ENCODE data around the gene SOWAHB.
"Not testable (repeated sequence)": the region's sequence is repeated elsewhere in the genome, so short reads cannot be mapped to it uniquely, and the experiment has no call there.

The SOWAHB gene

DNA sequence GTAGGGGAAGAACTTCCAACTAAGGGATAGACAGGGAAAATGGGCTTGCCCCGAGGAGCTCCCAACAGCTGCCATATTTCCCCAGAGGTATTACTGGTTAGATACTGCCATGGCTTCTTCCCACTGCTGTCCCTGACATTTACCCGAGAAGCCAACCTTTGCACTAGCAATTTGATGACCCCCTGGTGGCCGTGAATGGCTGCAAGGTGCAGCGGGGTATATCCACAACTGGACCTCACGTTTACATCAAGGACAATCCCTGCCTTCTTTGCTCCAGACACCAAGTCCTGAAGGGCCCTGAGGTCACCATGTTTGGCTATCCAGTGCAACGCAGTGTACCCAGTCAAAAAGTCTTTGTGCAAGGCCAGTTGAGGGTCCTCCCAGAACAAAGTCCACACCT lies 2.3 kb downstream of the SOWAHB start:
- no peak for DNase-seq

DNA sequence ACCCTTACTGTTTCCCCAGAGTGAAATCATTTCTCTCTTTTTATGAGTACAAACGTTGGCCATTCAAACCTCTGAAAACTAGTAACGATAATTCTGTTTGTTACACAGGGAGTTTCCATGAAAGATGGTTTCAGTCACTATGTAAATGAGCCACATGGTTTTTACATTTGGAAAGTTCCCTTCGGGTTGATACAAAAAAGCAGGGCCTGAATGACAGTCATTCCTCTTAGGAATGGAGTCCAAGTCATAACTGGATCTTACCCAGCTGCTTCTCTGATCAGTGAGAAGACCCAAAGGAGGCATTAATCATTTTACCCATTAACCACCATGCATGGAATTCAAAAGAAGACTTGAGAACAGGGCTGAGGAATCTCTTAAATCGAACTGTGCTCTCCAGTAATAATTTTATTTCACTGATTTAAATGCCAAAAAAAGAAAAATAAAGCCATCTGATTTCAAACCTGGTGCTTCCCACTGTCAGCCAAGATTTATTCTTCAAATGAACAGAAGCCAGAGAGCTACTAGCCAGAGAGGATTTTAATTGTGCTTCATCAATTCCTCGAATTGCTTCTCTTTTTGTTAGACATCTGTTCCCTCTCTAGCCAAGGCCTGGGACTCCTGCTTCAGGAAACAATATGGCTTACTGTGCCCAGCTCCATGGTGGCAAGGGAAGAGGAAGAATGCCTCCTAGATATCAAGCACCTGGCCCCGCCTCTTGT lies 3.2 kb downstream of the SOWAHB start:
- DNase-seq = no peak

DNA sequence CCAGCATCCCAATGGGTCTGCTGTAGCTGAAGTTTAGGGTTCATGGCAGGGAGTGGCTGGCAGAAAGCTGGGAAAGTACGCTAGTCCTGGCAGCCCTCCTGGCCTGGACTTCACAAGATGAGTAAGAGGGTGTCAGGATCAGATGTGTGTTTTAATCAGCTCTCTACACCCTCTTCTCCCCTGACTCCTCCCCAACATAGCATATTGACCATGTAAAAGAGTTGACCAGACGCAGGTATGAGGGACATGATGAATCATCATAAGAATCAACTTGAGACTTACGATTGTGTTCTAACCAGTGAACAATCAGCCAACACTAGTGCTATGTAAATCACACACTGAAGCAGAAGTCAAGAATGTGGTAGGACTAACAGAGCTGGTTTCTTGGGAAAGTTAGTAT lies 5.3 kb downstream of the SOWAHB start:
- no peak for DNase-seq

DNA sequence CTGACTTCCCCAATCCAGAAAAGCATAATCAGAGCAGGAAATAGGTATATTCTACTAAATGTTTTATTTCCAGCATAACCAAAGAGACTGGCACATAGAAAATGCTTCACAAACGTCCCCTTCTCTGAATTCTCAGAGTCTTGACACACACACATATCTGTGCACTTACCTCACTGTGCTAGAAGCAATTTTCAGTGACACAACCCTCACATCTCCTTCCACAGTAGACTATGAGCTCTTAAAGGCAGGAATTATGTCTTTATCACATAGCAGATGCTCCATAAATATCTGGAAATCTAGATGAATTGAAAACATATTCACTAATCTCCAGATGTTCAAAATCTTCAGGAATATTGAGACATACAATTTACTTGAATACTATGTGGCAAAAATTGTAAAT lies 5.9 kb downstream of the SOWAHB start:
- DNase-seq = no peak

DNA sequence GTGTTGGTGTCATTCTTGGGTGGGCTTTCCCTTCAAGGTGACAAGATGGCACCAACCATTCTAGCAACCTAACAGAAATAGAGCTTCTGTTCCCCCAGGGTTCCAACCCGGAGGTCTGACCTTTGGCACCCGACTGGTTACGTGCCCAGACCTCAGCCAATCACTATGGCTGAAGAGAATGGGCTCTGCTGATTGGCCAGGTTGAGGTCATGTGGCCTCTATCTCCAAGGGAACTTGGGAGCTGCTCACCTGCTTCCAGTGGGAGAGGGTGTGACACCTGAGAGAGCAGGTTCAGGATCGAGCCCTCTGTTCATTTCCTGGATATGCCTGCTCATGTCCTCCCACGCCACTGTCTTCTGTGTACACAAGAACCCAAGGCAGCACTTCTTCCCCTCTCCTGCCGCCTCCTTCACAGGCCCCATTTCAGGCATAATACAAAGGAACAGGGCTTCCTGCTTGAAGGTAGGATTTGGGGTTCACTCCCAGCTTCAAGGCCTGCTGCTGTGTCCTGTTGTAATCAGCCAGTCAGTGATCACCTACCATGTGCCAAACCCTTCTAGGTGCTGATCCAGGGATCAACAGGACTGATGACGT lies 11.0 kb downstream of the SOWAHB start:
- DNase-seq = no peak

DNA sequence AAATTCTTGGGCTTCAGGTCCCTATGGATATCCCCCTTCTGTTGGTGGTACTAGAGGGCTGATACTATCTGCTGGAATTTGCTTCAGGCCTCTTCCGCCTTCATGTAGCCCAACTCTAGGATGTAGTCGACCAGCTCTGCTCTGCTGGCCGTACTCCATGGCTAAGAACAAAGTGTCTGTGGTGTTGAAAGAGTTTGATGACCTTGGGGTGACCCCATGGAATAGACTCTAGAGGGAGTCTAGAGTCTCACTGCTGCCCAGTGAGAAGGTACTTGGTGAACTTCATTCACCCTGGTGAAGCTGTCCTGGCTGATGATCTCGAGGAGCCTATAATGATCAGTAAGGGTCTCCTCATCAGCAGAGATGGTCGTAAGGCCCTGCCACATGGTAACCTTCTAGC lies 11.7 kb downstream of the SOWAHB start:
- DNase-seq = no peak

DNA sequence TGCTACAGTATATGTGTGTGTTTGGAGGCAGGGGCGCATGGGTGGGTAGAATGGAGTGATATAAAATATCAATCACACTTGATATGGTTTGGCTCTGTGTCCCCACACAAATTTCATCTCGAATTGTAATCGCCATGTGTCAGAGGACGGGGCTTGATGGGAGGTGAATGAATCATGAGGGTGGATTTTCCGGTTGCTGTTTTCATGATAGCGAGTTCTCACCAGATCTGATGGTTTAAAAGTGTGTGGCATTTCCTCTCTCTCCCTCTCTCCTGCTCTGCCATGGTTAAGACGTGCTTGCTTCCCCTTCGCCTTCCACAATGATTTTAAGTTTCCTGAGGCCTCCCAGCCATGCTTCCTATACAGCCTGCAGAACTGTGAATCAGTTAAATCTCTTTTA lies 14.8 kb downstream of the SOWAHB start:
- DNase-seq = no peak

DNA sequence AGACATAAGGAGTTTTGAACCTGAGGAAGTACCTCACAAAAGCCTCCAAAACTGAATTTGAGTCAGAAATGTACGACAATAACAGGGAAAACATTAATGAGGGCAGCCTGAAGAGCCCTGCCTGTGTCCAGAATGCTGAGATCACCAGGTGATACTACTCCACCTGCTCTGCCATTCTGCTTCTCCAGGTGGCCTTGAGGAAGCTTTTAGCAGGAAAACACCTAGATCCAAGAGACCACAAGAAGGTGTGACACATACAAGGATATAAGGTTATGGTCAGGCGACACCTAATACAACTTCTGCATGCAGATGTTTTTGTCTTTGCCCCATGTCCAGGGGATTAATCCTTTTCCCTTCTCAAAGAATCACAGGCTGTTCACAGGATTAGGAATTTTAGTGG lies 15.3 kb downstream of the SOWAHB start:
- DNase-seq = no peak

DNA sequence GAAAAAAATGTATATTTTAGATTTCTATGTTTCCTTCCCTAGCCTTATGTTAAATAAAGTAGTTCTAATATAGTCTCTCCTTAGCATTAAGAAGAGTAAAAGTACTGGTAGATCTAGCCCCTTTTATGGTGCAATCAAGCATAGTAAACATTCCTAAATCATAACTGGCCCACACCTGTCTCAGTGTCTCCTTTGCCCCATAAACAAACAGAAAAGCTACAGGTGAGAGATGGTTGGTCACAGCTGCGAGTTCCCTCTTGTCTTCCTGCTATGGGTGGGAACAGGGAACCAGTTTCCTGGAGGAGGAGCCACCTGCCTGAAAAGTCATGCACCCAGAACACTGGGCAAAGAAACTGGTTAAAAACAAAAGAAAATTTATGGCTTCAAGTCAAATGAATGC lies 16.6 kb downstream of the SOWAHB start:
- DNase-seq = no peak

DNA sequence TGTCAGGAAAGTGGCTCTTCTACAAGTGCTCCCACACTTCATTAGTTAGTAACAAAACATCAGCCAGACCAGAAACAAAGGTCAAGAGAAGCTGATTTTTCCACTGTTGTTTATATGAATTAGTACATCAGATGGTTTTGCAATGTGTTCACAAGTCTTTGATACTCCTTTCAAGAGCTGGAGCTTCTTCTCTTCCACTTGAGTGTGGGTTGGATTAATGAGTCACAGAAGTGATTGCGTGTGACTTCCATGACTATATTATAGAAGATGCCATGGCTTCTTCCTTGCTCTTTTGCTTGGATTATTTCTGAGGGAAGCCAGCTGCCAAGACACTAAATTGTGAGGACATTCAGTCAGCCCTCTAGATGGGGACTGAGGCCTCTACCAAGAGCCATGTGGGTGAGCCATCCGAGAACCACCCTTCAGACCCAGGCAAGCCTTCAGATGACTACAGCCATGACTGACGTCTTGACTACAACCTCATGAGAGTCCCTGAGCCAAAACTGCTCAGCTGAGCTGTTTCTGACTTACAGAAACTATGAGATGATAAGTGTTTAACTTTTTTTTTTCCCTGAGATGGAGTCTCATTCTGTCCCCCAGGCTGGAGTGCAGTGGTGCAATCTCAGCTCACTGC lies 18.1 kb downstream of the SOWAHB start:
- no peak for DNase-seq

DNA sequence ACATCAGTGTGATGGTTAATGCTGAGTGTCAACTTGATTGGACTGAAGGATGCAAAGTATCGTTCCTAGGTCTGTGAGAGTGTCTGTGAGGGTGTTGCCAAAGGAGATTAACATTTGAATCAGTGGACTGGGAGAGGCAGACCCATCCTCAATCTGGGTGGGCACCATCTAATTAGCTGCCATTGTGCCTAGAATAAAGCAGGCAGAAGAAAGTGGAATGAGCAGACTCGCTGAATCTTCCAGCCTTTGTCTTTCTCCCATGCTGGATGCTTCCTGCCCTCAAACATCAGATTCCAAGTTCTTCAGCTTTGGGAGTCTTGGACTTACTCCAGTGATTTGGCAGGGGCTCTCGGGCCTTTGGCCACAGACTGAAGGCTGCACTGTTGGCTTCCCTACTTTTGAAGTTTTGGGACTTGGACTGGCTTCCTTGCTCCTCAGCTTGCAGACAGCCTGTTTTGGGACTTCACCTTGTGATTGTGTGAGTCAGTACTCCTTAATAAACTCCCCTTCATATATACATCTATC lies 19.2 kb downstream of the SOWAHB start:
- not testable (repeated sequence) for DNase-seq

DNA sequence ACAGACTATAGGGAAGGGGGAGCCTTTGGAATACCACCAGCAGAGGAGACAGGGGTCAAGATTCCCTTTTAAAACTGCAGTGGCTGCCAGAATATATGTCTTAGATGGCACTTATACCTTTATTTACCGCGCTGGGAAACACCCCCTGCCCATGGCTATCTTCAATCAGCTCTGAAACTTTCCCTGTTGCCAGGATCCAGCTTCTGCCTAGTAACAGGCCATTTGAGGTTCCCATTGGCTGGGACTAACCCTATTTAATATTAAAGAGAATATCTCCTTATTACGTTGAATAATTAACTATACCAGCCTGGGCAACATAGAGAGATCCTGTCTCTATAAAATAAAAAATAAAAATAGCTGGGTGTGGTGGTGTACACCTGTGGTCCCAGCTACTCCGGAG lies 23.8 kb downstream of the SOWAHB start:
- no peak for DNase-seq

DNA sequence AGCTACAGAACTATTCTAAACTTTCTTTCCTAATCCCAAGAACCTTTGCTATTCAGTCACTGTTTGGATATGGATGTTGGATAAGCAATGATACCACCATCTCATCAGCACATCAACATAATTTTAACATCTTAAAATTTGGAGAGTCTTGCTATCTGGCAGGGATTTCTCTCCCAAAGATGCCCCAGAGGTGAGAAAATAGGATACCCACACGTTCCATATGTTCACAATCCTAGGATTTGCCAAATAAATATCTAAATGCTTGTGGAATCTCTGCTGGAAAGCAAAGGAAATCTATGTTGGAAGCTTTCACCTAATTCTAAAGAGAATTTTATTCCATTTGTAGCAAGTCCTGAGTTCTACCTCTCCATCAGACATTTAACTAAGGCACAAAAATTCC lies 24.4 kb downstream of the SOWAHB start:
- DNase-seq = no peak

DNA sequence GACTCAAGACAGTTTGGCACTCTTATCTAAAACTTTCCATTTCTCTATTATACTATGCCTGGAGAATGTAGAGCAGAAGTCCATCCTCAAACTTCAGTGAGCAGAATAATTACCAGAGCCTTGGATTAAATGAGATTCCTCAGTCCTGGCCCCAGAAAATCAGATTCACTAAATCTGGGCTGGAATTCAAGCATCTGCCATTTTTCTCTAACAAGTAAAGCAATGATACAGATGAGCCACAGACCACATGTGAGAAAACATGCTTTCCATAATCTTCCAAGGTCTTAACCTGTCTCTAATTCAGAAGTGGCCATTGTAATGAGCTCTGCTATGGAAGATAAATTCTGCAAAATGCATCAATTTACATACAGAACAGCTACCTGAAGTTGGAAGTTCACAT lies 25.4 kb downstream of the SOWAHB start:
- no peak for DNase-seq

DNA sequence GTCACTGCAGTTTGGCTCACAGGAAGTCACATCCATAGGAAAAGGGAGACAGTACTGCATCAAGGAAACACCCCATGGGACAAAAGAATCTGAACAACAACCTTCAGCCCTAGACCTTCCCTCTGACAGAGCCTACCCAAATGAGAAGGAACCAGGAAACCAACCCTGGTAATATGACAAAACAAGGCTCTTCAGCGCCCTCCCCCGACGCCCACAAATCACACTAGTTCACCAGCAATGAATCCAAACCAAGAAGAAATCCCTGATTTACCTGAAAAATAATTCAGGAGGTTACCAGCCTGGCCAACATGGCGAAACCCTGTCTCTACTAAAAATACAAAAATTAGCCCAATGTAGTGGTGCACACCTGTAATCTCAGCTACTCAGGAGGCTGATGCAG lies 29.2 kb downstream of the SOWAHB start:
- not testable (repeated sequence) for DNase-seq

DNA sequence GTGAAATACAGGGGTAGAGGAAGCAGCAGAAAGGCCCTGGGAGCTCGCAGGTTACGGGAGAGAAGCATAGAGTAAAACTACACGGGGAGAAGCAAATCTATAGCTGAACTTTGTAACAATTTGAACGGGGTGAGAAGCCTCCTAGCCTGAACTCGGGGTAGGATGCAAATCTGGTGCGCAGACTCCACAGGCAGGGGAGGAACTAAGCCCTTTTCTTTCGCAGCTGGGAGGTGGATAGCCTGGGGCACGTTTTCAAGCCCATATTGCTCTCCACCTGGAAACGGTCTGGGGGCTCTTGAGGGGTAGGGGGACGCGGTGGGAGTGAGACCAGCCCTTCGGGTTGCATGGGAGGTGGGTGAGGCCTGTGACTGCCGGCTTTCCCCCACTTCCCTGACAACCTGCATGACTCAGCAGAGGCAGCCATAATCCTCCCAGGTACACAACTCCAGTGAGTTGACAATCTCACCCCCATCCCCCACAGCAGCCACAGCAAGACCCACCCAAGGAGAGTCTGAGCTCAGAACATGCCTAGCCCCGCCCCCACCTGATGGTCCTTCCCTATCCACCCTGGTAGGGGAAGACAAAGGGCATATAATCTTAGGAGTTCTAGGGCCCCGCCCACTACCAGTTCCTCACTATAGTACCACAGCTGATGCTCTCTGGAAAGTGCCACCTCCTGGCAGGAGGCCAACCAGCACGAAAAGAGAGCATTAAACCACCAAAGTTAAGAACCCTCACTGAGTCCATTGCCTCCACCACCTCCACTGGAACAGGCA lies 29.9 kb downstream of the SOWAHB start:
- no peak for DNase-seq

DNA sequence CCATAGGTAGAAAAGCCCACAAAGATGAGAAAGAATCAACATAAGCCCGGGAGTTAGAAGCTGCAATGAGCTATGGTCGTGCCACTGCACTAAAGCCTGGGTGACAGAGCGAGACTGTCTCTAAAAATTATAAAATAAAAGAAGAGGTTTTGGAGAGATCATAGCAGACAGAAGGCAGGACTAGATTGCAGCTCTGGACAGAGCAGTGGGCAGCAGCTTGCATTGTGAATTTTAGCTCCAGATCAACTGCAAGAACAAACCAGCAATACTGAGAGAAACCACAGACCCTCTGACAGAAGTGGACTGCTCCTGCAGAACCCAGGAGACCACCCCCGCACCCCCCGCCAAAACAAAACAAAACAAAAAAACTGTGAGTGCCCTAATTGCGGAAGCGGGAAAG lies 30.6 kb downstream of the SOWAHB start:
- no peak for DNase-seq

DNA sequence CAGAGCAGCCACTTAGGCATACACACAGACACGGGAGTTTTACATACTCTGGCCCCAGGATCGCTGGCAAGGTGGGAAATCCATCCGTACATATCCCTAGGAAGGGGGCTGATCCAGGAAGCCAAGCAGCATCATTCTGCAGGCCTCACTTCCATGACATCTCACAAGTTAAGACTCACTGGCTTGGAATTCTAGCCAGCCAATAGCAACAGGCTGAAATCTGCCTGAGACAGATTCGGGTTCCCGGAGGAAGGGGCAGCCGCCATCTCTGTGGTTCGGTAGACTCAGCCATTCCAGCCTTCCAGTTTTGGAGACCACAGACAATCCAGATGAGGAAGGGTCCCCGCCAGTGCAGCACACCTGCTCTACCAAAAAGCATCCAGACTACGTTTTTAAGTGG lies 31.3 kb downstream of the SOWAHB start:
- DNase-seq = no peak

DNA sequence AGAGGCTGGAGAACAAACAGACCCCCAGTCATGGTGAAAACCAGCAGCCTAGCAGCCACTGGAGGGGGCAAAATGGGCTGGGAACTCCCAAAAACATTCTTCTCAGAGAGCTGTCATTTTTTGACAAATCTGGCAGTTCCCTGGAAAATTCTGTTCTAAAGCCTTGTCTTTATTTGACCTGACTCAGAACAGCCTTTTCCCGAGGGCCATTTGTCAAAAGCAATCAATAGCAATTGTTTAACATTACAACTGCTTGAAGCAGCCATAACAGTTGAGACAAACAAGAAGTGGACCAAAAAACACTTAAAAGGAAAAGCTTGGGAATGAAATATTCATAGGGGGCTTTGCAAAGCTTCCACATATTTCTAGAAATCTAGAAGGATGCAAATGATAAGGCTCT lies 39.6 kb downstream of the SOWAHB start:
- no peak for DNase-seq

DNA sequence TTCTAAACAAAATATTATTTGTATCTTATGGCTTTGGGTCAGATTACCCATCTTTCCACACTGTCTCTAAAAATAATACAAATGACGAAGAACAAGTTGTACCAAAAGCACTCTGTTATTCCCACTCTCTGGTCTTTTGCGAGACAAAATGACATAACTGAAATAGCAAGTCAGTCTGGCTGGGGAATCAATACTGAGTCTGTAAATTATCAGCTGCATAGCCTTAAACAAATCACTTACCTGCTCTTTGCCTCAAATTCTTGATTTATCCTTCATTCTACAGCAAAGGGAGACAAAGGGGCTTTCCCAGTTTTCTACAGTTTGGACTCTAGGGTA lies 40.9 kb downstream of the SOWAHB start:
- DNase-seq = no peak

DNA sequence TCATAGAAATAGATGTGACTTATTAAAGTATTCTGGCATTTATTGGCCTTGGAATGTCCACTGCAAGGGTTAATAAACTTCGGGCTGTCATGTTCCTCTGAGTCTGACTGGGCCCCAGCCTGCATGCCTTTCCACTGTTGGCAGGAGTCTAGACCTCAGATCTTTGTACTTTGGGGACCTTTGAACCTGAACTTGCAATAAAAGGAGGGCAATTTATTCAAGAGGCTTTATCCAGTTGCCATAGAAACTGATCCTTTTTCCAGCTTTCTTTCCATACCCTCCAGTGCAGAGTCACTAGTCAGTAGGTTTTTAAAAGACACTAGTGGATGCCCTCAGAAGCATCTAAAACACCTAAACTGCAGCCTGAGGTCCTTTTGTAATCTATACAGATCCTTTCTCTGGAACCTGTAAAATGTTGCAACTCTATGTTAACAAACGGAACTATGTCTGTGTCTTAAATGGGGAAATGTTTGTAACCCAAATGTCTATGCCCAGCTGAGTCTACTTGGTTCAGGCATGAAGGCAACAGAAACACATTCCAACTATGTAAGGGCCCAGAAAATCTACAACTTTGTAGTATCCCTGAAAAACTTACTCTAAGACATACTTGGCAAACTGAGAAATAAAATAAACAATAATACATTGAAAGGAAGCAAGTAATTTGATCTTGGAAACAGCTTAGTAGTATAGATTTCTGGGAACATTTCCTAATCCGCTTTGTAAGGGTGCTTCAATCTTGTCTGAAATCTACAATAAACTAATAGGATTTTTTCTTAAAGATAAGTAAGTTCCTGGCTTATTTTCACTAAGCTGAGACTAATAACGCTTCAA lies 41.5 kb downstream of the SOWAHB start:
- no peak for DNase-seq

DNA sequence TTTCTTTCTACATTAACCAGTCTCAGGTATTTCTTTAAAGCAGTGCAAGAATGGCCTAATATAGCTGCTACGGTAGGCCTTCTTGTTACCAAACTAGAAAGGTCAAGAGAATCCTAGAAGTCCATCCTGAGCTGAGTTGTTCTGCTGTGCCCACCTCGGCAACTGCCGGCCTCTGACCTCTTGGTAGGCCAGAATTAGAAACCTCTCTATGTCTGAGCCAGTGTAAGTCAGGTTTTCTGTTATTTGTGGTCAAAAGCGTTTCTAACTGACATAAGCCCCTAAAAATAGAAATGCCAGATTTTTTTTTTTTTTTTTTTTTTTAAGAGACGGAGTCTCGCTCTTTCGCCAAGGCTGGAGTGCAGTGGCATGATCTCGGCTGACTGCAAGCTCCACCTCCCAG lies 43.1 kb downstream of the SOWAHB start:
- no peak for DNase-seq

DNA sequence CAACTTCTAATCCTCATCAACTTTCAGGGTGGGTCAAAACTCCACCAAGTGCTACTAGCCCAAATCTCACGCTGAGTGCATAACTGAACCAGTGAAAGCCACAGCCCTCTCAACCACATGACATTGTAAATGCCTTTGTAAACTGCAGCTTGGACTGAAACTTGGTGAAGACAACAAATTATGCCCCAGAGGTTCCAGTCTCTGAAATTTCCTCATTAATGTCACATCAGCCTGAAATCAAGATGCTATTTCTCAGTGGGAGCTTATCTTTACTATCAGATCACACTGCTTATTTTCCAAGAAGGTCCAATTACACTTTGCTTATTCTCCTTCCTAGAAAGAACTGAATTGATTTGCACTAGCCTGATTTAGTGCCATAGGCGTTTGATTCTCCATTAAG lies 46.6 kb downstream of the SOWAHB start:
- DNase-seq = no peak
